Transverse colon (tissue), 4 donors: ENCODE measurements around the gene INSM1. TPM values are rescaled to one million over a fixed set of nuclear protein-coding genes. Genes with fewer than 3 reads are reported as not detected.
A peak's percentile ranks its signal among the peaks of the same experiment; 100 is the strongest.

Source experiments
- DNase-seq: peaks from one replicate; pipeline ENCODE4 v3.0.0-alpha.2; 2019
- H3K27ac ChIP-seq, 4 donors: fragments of 200-600 bp; sonication (generic); 2 replicates each; pipeline ENCODE4 v1.5.1; 2016 to 2018; ENCODE audit warnings: inconsistent platforms in 4 of 4
- H3K27me3 ChIP-seq: fragments of 200-600 bp; sonication (generic); 2 replicates; pipeline ENCODE4 v1.5.1; 2017; ENCODE audit warnings: inconsistent platforms
- H3K36me3 ChIP-seq, 4 donors: fragments of 200-600 bp; sonication (generic); 2 replicates each; pipeline ENCODE4 v1.5.1; 2017 to 2019; ENCODE audit warnings: inconsistent platforms in 4 of 4
- H3K4me1 ChIP-seq, 4 donors: fragments of 200-600 bp; sonication (generic); 2 replicates each; pipeline ENCODE4 v1.5.1; 2017 to 2020; ENCODE audit warnings: inconsistent platforms in 4 of 4
- H3K4me3 ChIP-seq, 4 donors: fragments of 200-600 bp; sonication (generic); 1 replicate in 1 of 4; 2 replicates in 3 of 4; pipeline versions ENCODE4 v1.5.1 to v1.6.1; 2017 to 2019; ENCODE audit warnings: inconsistent platforms in 4 of 4
- H3K9me3 ChIP-seq, 2 donors: fragments of 200-600 bp; sonication (generic); 2 replicates each; pipeline ENCODE4 v1.5.1; 2017 to 2019; ENCODE audit warnings: inconsistent platforms in 2 of 2
- EP300 ChIP-seq: sonication (generic); formaldehyde crosslinking; IDR thresholded peaks from one replicate; pipeline ENCODE4 v1.6.1; 2017; ENCODE audit warnings: antibody characterized with exemption, low read depth
- POLR2A ChIP-seq: fragments of 450-650 bp; IDR thresholded peaks from one replicate; pipeline ENCODE4 v1.6.1; 2016; ENCODE audit warnings: antibody characterized with exemption, mild to moderate bottlenecking, moderate library complexity
- POLR2AphosphoS5 ChIP-seq, 3 donors: sonication (generic); formaldehyde crosslinking; IDR thresholded peaks; one replicate each; pipeline ENCODE4 v1.6.1; 2016; ENCODE audit warnings: antibody characterized with exemption in 3 of 3
- WGBS, 2 donors: methylation state at CpG; one replicate each; pipeline ENCODE4 v1.1.5; 2018; ENCODE audit warnings: low coverage in 1 of 2; 5-methylcytosine and 5-hydroxymethylcytosine counted together
- in situ Hi-C, 4 donors: fragments of 200-750 bp; cut with MboI; loops; one replicate each; pipeline versions ENCODE4 v1.15.0 to v1.15.1; 2017; ENCODE audit warnings: low sequenced_read_pairs in 3 of 4, low pct_ligation_motif_present in 1 of 4, low pct_unique_long_range_greater_than_20kb in 1 of 4
- intact Hi-C: fragments of 100-400 bp; cut with DNase I; formaldehyde crosslinking; loops from one replicate; pipeline ENCODE4 v1.15.1; 2023; ENCODE audit warnings: low total_unique reads
- total RNA-seq, 4 donors: library from RNA; depleted of rRNA; stranded (reverse); fragments of >200 nt; gene quantifications; one replicate each; pipeline ENCODE4 v1.1.0, GENCODE V29; 2016
- TF ChIP-seq, protein P1 (sequence below), 5 experiments: fragments of 200-600 bp in 3 of 5; fragments of 450-650 bp in 2 of 5; sonication (generic) in 3 of 5; IDR thresholded peaks; 1 replicate in 2 of 5; 2 replicates in 3 of 5; pipeline ENCODE4 v1.5.1; 2016 to 2017; ENCODE audit warnings: antibody characterized with exemption in 5 of 5, inconsistent platforms in 3 of 5, mild to moderate bottlenecking in 2 of 5, moderate library complexity in 1 of 5

The INSM1 gene
- total RNA-seq, 4 donors from 2014 or later: 0.60 to 3.0 (median 1.4) TPM

DNA sequence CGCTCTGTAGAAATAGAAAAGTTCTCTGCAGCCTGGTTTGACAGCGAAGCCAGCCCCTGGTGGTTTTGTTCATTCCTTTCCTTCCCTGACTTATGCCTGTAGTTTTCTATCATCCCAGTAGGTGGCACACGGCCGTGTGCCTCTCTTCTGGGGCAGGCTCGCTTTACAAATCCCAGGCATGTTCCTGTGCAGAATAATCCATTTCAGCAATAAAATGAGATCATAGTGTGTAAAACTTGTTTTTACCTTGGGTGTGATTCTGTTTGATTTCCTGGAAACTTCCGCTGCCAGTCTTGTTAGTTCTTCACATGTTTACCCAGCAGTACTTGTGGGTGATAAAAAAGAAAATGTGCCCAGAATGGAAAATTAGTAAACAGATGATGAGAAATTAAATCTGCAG lies 7.4 kb upstream of the INSM1 start:
- peaks cover 6 to 26% (median 15%) of the 10 kb centered on the region in 4 donors for H3K4me1 ChIP-seq
- TF ChIP-seq POLR2AphosphoS5 (IDR thresholded peaks at IDR 0.05): no peak
- TF ChIP-seq, protein P1, sequence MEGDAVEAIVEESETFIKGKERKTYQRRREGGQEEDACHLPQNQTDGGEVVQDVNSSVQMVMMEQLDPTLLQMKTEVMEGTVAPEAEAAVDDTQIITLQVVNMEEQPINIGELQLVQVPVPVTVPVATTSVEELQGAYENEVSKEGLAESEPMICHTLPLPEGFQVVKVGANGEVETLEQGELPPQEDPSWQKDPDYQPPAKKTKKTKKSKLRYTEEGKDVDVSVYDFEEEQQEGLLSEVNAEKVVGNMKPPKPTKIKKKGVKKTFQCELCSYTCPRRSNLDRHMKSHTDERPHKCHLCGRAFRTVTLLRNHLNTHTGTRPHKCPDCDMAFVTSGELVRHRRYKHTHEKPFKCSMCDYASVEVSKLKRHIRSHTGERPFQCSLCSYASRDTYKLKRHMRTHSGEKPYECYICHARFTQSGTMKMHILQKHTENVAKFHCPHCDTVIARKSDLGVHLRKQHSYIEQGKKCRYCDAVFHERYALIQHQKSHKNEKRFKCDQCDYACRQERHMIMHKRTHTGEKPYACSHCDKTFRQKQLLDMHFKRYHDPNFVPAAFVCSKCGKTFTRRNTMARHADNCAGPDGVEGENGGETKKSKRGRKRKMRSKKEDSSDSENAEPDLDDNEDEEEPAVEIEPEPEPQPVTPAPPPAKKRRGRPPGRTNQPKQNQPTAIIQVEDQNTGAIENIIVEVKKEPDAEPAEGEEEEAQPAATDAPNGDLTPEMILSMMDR (IDR thresholded peaks at IDR 0.05): peak; percentile 72 to 86 (median 80)
- no peak overlapping the region for H3K27ac ChIP-seq
- in situ Hi-C loops (loop anchor here in 3 of 4 donors (25.0 kb wide), 1 partner anchor 202 kb away; no protein-coding TSS in a partner anchor), intact Hi-C loops (loop anchor here (10.0 kb wide), 1 partner anchor 204 kb away; no protein-coding TSS in a partner anchor)
- peak; percentile 54 for DNase-seq
- no peaks in the 10 kb centered on the region for H3K36me3 ChIP-seq
- 0 to 5% methylated on average over 5 to 6 of the region's 6 CpGs for WGBS, 2 donors
- H3K4me3 ChIP-seq: no peak overlapping the region
- H3K27me3 ChIP-seq: peaks cover 71% of the 10 kb centered on the region
- H3K9me3 ChIP-seq: no peaks in the 10 kb centered on the region

DNA sequence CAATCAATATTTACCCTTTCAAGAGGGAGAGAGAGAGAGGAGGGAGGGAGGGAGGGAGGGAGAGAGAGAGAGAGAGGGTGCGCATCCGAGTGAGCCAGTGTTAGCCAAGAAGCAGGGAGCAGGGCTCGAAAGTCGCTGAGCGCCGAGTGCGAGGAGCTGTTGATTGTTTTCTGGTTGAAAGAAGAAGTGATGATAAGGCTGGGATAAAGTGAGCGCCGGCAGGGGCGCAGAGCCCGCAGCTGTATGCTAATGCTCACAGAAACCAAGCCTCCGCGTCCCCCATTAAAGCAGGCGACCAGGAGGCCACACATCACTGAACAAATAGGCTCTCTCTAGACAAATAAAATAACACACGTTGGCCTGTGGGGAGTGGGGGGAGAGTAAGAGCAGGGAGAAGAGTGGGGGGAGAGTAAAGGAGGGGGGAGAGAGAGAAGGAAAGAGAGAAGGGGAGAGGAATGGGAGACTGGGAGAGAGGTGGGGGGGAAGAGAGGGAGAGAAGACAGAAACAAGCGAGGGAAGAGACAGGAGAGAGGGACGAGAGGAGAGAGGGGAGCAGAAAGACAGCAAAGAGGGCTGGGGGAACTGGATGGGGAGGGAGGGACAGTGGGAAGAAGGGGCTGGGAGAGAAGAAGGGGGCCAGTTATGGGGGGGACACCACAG lies 5.0 kb upstream of the INSM1 start:
- TF ChIP-seq POLR2AphosphoS5 (IDR thresholded peaks at IDR 0.05) (no peak), POLR2A (no peak), EP300 (no peak)
- TF ChIP-seq, protein P1 (IDR thresholded peaks at IDR 0.05): no peak
- intact Hi-C loops (loop anchor here (10.0 kb wide), 1 partner anchor 202 kb away; no protein-coding TSS in a partner anchor), in situ Hi-C loops (loop anchor here in 3 of 4 donors (25.0 kb wide), 1 partner anchor 199 kb away; no protein-coding TSS in a partner anchor)
- H3K4me3 ChIP-seq: no peak overlapping the region
- H3K9me3 ChIP-seq: no peaks in the 10 kb centered on the region
- peaks cover 9 to 40% (median 22%) of the 10 kb centered on the region in 4 donors for H3K4me1 ChIP-seq
- no peak overlapping the region for H3K27ac ChIP-seq
- 2 to 8% methylated on average over 9 to 17 of the region's 17 CpGs for WGBS, 2 donors
- H3K36me3 ChIP-seq: no peaks in the 10 kb centered on the region
- DNase-seq: no peak
- peaks cover 96% of the 10 kb centered on the region for H3K27me3 ChIP-seq

DNA sequence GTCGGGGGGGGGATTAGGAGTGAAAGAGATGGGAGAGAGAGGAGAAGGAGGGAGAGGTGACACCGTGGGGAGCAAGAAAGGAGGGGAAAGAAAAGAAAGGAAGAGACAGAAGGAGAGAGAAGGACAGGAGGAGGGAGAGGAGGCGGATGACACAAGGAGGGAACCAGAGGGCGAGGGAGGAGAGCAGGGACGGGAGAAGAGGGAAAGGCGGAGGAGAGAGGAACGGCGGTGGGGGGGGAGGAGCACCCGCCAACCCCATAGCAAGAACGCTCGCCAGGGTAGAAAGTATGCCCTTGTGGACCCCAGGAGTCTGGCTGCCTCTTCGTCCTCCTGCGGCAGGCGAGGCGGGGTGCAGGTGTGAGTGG lies 4.5 kb upstream of the INSM1 start:
- TF ChIP-seq POLR2AphosphoS5 (IDR thresholded peaks at IDR 0.05) (no peak), EP300 (no peak), POLR2A (no peak)
- TF ChIP-seq, protein P1 (IDR thresholded peaks at IDR 0.05): no peak
- 1 to 17% methylated on average over 12 to 15 of the region's 15 CpGs for WGBS, 2 donors
- intact Hi-C loops: loop anchor here (10.0 kb wide), 1 partner anchor 201 kb away; no protein-coding TSS in a partner anchor

DNA sequence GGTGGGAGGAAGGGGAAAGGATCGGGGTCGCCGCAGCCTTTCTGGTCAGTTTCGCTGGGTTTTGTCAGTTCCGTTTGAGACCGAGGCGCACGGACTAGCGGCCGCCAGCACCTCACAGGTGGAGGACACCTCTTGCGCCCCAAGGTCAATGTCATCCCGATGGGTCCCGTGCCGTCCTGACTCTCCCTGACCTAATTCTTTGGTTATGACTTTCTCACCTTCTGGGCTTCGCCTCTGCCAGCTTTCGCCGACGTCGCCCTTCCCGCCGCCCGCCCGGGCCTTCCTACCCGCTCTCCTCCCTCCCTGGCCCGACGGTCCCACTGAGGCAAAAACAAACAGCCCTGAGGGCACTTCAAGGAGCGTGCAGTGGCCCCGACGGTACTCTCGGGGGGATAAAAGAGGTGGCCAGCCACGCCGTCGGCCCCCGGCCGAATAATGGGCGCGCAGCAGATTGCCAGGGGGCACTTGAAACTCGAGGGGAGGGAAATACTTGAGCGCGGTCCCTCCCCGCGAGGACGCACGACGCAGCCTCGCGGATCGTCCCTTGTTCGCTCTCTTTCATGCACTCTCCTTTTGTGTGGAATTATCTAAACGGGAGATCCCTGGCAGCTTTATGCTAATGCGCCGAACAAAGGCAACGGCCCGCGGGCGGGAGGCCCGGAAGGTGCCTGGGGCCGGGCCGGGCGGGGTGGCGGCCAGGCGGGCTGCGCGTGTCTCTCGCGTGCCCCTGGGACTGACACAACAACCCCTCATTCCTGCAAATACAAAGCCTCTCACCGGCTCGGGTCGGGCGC lies 3.9 kb upstream of the INSM1 start:
- in situ Hi-C loops (loop anchor here in 3 of 4 donors (25.0 kb wide), 1 partner anchor 198 kb away; no protein-coding TSS in a partner anchor), intact Hi-C loops (loop anchor here (10.0 kb wide), 1 partner anchor 201 kb away; no protein-coding TSS in a partner anchor)
- no peaks in the 10 kb centered on the region for H3K36me3 ChIP-seq
- no peak overlapping the region for H3K27ac ChIP-seq
- H3K27me3 ChIP-seq: peaks cover 98% of the 10 kb centered on the region
- peaks cover 9 to 44% (median 25%) of the 10 kb centered on the region in 4 donors for H3K4me1 ChIP-seq
- no peaks in the 10 kb centered on the region for H3K9me3 ChIP-seq
- no peak for DNase-seq
- TF ChIP-seq, protein P1 (IDR thresholded peaks at IDR 0.05): no peak
- TF ChIP-seq POLR2A: no peak
- peak overlapping the region in 1 of 4 donors; percentile 18 for H3K4me3 ChIP-seq
- 2 to 3% methylated on average over 20 to 59 of the region's 70 CpGs for WGBS, 2 donors

More for the DNA sequence above, 4.5 kb upstream of the INSM1 start:
- no peaks in the 10 kb centered on the region for H3K36me3 ChIP-seq
- H3K27me3 ChIP-seq: peaks cover 97% of the 10 kb centered on the region
- no peak overlapping the region for H3K27ac ChIP-seq
- peaks cover 9 to 41% (median 22%) of the 10 kb centered on the region in 4 donors for H3K4me1 ChIP-seq
- no peaks in the 10 kb centered on the region for H3K9me3 ChIP-seq
- peak overlapping the region in 1 of 4 donors; percentile 18 for H3K4me3 ChIP-seq
- in situ Hi-C loops: loop anchor here in 3 of 4 donors (25.0 kb wide), 1 partner anchor 199 kb away; no protein-coding TSS in a partner anchor
- DNase-seq: no peak
